LNCaP clone FGC (cell line): ENCODE data around the gene ATP11C.

ENCODE experiments used
- DNase-seq: peaks from one replicate; pipeline ENCODE4 v3.0.0-alpha.2; 2011; ENCODE audit warnings: low read depth
- H3K4me3 ChIP-seq: 2 replicates; pipeline ENCODE4 v1.5.1; 2011; ENCODE audit warnings: mild to moderate bottlenecking, low read depth, low read length, control low read depth
- CTCF ChIP-seq: IDR thresholded peaks from 2 replicates; pipeline ENCODE4 v1.5.1; 2012; ENCODE audit warnings: mild to moderate bottlenecking; ENCODE audit not compliant: control insufficient read depth, insufficient read depth; ENCODE audit errors: extremely low read depth

ATP11C gene

DNA sequence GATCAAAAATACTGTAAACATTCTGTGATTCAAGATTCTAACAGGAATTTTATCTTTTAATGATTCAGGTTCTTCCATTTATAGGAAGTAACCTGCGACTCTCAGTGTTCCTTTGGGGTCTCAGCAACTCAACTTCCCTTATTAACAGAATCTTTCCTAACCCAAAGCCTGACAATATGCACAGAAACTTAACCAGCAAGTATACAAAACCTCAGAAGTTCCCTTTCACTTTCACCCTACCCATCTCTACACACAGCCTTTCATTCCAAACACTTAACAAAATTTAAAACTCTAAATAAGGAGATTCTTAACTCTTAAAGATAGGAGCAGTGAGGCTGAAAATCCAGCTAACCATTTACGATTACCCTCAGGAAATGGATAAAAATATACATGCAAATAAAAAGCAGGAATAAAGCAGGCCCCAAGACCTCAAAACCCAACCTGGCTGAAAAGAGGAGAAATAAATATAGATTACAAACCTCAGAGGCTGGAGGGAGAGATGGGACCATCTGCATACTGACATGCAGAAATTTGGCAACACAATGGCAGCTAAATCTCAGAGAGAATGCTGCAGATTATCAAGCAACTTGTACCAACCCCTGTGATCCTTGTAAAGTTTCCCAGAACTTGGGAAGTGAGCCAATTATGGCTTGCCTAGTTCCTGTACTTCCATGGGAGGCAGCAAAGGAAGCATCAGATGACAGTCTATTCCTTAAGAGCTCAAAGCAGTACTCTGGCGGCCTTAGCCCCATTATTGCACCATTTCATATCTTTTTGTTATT is 101.0 kb downstream of the ATP11C start:
- no peak overlapping the region for H3K4me3 ChIP-seq
- DNase-seq = peak; percentile 76
- no peak for TF ChIP-seq CTCF

GRCh38 chrX:139831017-139831416 is 101.8 kb downstream of the ATP11C start:
- H3K4me3 ChIP-seq = no peak overlapping the region
- DNase-seq = no peak
- TF ChIP-seq CTCF = no peak

GRCh38 chrX:139828830-139829229 is 104.0 kb downstream of the ATP11C start:
- DNase-seq = no peak
- TF ChIP-seq CTCF = no peak
- H3K4me3 ChIP-seq = no peak overlapping the region

DNA sequence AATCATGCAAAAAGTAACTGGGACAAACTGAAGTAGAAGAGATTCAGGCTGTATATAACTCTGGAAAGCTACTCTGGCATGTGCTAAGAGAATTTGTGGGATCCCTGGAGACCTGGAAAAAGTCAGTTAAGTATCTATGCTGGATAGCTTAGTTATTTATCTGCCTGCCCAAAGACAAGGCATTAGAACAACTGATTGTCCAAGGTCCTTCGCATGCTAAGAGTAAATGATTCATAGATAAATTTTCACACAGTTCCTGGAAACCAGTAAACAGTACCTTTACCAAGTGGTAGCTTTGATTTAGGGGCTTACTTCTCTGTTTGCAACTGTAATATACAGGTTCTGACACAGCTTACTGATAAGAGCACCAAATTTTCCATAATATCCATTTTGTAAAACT is 104.8 kb downstream of the ATP11C start:
- H3K4me3 ChIP-seq = no peak overlapping the region
- no peak for TF ChIP-seq CTCF
- no peak for DNase-seq

GRCh38 chrX:139826065-139827044 is 106.5 kb downstream of the ATP11C start:
- no peak for DNase-seq
- TF ChIP-seq CTCF = no peak
- H3K4me3 ChIP-seq = no peak overlapping the region

DNA sequence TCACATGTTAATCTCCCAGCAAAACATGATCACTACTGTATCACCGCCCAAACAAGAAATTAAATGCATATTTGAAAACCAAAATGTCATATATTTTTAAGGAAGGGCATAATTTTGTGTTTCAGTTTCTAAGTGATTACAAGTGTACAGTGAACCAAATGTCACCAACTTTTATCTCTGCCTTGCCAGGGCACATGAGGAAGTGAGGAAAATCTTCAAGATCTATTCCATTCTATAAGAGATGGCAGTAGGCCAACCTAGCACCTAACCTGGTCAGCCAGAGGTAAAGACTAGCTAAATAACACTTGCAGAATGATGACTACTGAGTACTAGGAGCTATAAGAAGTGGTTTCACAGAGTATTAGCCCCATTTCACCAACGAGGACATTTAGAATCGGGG is 107.2 kb downstream of the ATP11C start:
- no peak overlapping the region for H3K4me3 ChIP-seq
- TF ChIP-seq CTCF = no peak

More for the DNA sequence above, 107.2 kb downstream of the ATP11C start:
- DNase-seq = no peak
